GM23338 (cell line): ENCODE measurements around the gene SLC26A6. TPM values are rescaled to one million over a fixed set of nuclear protein-coding genes. Genes with fewer than 3 reads are reported as not detected.

ENCODE experiments used
- ATAC-seq: fragments of 200-7000 bp; cut with Tn5 transposase; 3 replicates; pipeline ENCODE4 v1.9.1; 2020
- DNase-seq: peaks from one replicate; pipeline ENCODE4 v3.0.0-alpha.2; 2015; ENCODE audit warnings: low spot score
- H2AFZ ChIP-seq: fragments of 200-600 bp; sonication (generic); 2 replicates; pipeline ENCODE4 v1.8.0; 2016; ENCODE audit warnings: antibody characterized with exemption, mild to moderate bottlenecking, moderate library complexity
- H3F3A ChIP-seq: fragments of 200-600 bp; sonication (generic); replicated peaks from 2 replicates; pipeline ENCODE4 v1.8.0; 2017; ENCODE audit warnings: antibody characterized with exemption, mixed run types, low read depth
- H3K27ac ChIP-seq: fragments of 200-600 bp; sonication (generic); 2 replicates; pipeline ENCODE4 v1.6.1; 2016; ENCODE audit warnings: low read depth
- H3K27me3 ChIP-seq: fragments of 200-600 bp; sonication (generic); 2 replicates; pipeline ENCODE4 v1.8.0; 2016; ENCODE audit warnings: mild to moderate bottlenecking, mixed run types, moderate library complexity; ENCODE audit not compliant: insufficient read depth
- H3K36me3 ChIP-seq: fragments of 200-600 bp; sonication (generic); 2 replicates; pipeline ENCODE4 v1.8.0; 2016; ENCODE audit warnings: mild to moderate bottlenecking; ENCODE audit not compliant: insufficient read depth
- H3K4me1 ChIP-seq: fragments of 200-600 bp; sonication (generic); 2 replicates; pipeline ENCODE4 v1.8.0; 2016; ENCODE audit warnings: mild to moderate bottlenecking, moderate library complexity; ENCODE audit not compliant: insufficient read depth
- H3K4me2 ChIP-seq: fragments of 200-600 bp; sonication (generic); 2 replicates; pipeline ENCODE4 v1.7.1; 2017; ENCODE audit warnings: mixed run types
- H3K4me3 ChIP-seq: fragments of 200-600 bp; sonication (generic); 2 replicates; pipeline ENCODE4 v1.6.1; 2016; ENCODE audit warnings: mixed run types
- H3K79me2 ChIP-seq: fragments of 200-600 bp; sonication (generic); replicated peaks from 2 replicates; pipeline ENCODE4 v1.8.0; 2017; ENCODE audit warnings: mild to moderate bottlenecking; ENCODE audit not compliant: insufficient read depth
- H3K9me2 ChIP-seq: fragments of 200-600 bp; sonication (generic); 2 replicates; pipeline ENCODE4 v1.8.0; 2017; ENCODE audit not compliant: insufficient read depth
- H4K20me1 ChIP-seq: fragments of 200-600 bp; sonication (generic); replicated peaks from 2 replicates; pipeline ENCODE4 v1.8.0; 2017; ENCODE audit warnings: mild to moderate bottlenecking; ENCODE audit not compliant: insufficient read depth
- H3K27ac Mint-ChIP-seq: 2 replicates; pipeline ENCODE4 v1.8.0; 2020; ENCODE audit warnings: inconsistent platforms, mild to moderate bottlenecking, moderate library complexity, mixed read lengths
- H3K27me3 Mint-ChIP-seq: 3 replicates; pipeline ENCODE4 v1.8.0; 2022; ENCODE audit warnings: low read depth, mild to moderate bottlenecking, moderate library complexity, mixed read lengths, inconsistent platforms; ENCODE audit not compliant: insufficient read depth, poor library complexity
- H3K36me3 Mint-ChIP-seq: 3 replicates; pipeline ENCODE4 v1.8.0; 2021; ENCODE audit warnings: low read depth, mild to moderate bottlenecking, inconsistent platforms, moderate library complexity, mixed read lengths
- H3K4me1 Mint-ChIP-seq: 3 replicates; pipeline ENCODE4 v1.8.0; 2020; ENCODE audit warnings: mild to moderate bottlenecking, inconsistent platforms, mixed read lengths
- H3K4me3 Mint-ChIP-seq: 3 replicates; pipeline ENCODE4 v1.8.0; 2021; ENCODE audit warnings: moderate library complexity, mild to moderate bottlenecking, inconsistent platforms, mixed read lengths
- H3K9me3 Mint-ChIP-seq: 3 replicates; pipeline ENCODE4 v1.8.0; 2020; ENCODE audit warnings: moderate library complexity, mild to moderate bottlenecking, inconsistent platforms, mixed read lengths
- CREB1 ChIP-seq: fragments of 250-450 bp; sonication (Bioruptor Pico); IDR thresholded peaks from 2 replicates; pipeline ENCODE4 v1.5.0; 2020; ENCODE audit warnings: low read depth, mild to moderate bottlenecking, moderate library complexity
- ETS1 ChIP-seq: IDR thresholded peaks from 2 replicates; pipeline ENCODE4 v1.6.1; 2016; ENCODE audit warnings: antibody characterized with exemption
- JUNB ChIP-seq: IDR thresholded peaks from one replicate; pipeline ENCODE4 v1.6.1; 2016; ENCODE audit warnings: antibody characterized with exemption; ENCODE audit not compliant: unreplicated experiment
- NANOG ChIP-seq: IDR thresholded peaks from 2 replicates; pipeline ENCODE4 v1.6.1; 2016; ENCODE audit warnings: antibody characterized with exemption, borderline replicate concordance
- POLR2AphosphoS5 ChIP-seq: IDR thresholded peaks from 2 replicates; pipeline ENCODE4 v1.6.1; 2016; ENCODE audit warnings: antibody characterized with exemption, low read depth
- STAT1 ChIP-seq: IDR thresholded peaks from one replicate; pipeline ENCODE4 v1.6.1; 2016; ENCODE audit warnings: antibody characterized with exemption; ENCODE audit not compliant: unreplicated experiment
- ZNF114 ChIP-seq: fragments of 250-450 bp; sonication (Bioruptor Pico); IDR thresholded peaks from 2 replicates; pipeline ENCODE4 v1.5.0; 2020; ENCODE audit warnings: mild to moderate bottlenecking, moderate library complexity
- ZNF331 ChIP-seq: fragments of 250-450 bp; sonication (Bioruptor Pico); IDR thresholded peaks from 2 replicates; pipeline ENCODE4 v1.5.0; 2020; ENCODE audit warnings: low read depth, mild to moderate bottlenecking, moderate library complexity
- polyA plus RNA-seq: library from polyadenylated mRNA; unstranded; fragments of >200 nt; fragmentation: Nextera tagmentation; extraction: Ambion mirVana; gene quantifications from 2 replicates; pipeline ENCODE4 v1.2.1, GENCODE V29; 2016
- total RNA-seq: library from RNA; depleted of rRNA; stranded (reverse); fragments of >200 nt; shearing (Covaris generic); gene quantifications from 2 replicates; pipeline ENCODE4 v1.2.3, GENCODE V29; 2014
- TF ChIP-seq, protein P1 (sequence below): fragments of 250-450 bp; sonication (Bioruptor Pico); IDR thresholded peaks from 2 replicates; pipeline ENCODE4 v1.5.0; 2020; ENCODE audit warnings: mild to moderate bottlenecking, moderate library complexity
- TF ChIP-seq, protein P2 (sequence below): IDR thresholded peaks from one replicate; pipeline ENCODE4 v1.6.1; 2018; ENCODE audit warnings: antibody characterized with exemption; ENCODE audit not compliant: unreplicated experiment

Gene SLC26A6
- total and polyA plus RNA-seq, 2 experiments from 2014 or later = 34.3 to 96.4 TPM

GRCh38 chr3:48630407-48630806 lies 4.9 kb downstream of the SLC26A6 start:
- no peaks in the 10 kb centered on the region for H3K9me2 ChIP-seq
- peaks cover 10% of the 10 kb centered on the region for H3K79me2 ChIP-seq
- H3K27me3 ChIP-seq = no peaks in the 10 kb centered on the region
- no peak for DNase-seq
- no peak overlapping the region for H3K27ac Mint-ChIP-seq
- H3K4me1 ChIP-seq = no peaks in the 10 kb centered on the region; the same call in 1 of the 2 replicates
- no peak overlapping the region for H3K27ac ChIP-seq
- H4K20me1 ChIP-seq = peaks cover 5% of the 10 kb centered on the region
- H3K9me3 Mint-ChIP-seq = no peaks in the 10 kb centered on the region
- no peak for ATAC-seq
- H3K4me3 ChIP-seq = no peak overlapping the region
- no peak overlapping the region for H3K4me3 Mint-ChIP-seq
- peaks cover 9% of the 10 kb centered on the region; the same call in 2 of the 3 replicates for H3K4me1 Mint-ChIP-seq
- no peaks in the 10 kb centered on the region for H3F3A ChIP-seq
- H3K4me2 ChIP-seq = no peak overlapping the region
- peaks cover 11% of the 10 kb centered on the region; the same call in 1 of the 2 replicates for H3K36me3 ChIP-seq
- TF ChIP-seq STAT1 = no peak
- TF ChIP-seq ETS1 = no peak
- no peak for TF ChIP-seq ZNF331 (CRISPR knock-in tag)
- no peak overlapping the region for H2AFZ ChIP-seq
- peaks cover 62% of the 10 kb centered on the region for H3K36me3 Mint-ChIP-seq
- peaks cover 9% of the 10 kb centered on the region for H3K27me3 Mint-ChIP-seq

GRCh38 chr3:48629894-48630293 lies 5.4 kb downstream of the SLC26A6 start:
- Mint-ChIP-seq H3K4me3 (no peak overlapping the region), H3K36me3 (peaks cover 66% of the 10 kb centered on the region), H3K4me1 (peaks cover 10% of the 10 kb centered on the region; the same call in 2 of the 3 replicates), H3K27ac (no peak overlapping the region), H3K27me3 (peaks cover 10% of the 10 kb centered on the region), H3K9me3 (no peaks in the 10 kb centered on the region)
- Histone ChIP-seq H3K27ac (no peak overlapping the region), H3K27me3 (no peaks in the 10 kb centered on the region), H3F3A (0 out of 2 replicates have a peak, but pooled peaks cover under 1% of the 10 kb centered on the region), H3K4me1 (no peaks in the 10 kb centered on the region; the same call in 1 of the 2 replicates), H3K9me2 (no peaks in the 10 kb centered on the region), H2AFZ (no peak overlapping the region), H3K36me3 (peaks cover 11% of the 10 kb centered on the region; the same call in 1 of the 2 replicates), H4K20me1 (peaks cover 5% of the 10 kb centered on the region), H3K4me3 (no peak overlapping the region), H3K79me2 (peaks cover 10% of the 10 kb centered on the region), H3K4me2 (no peak overlapping the region)
- ATAC-seq (no peak), DNase-seq (no peak)
- no peak for TF ChIP-seq ZNF114 (CRISPR knock-in tag)
- TF ChIP-seq CREB1 = no peak
- TF ChIP-seq STAT1 = no peak
- TF ChIP-seq ZNF331 (CRISPR knock-in tag) = no peak
- TF ChIP-seq, protein P1, sequence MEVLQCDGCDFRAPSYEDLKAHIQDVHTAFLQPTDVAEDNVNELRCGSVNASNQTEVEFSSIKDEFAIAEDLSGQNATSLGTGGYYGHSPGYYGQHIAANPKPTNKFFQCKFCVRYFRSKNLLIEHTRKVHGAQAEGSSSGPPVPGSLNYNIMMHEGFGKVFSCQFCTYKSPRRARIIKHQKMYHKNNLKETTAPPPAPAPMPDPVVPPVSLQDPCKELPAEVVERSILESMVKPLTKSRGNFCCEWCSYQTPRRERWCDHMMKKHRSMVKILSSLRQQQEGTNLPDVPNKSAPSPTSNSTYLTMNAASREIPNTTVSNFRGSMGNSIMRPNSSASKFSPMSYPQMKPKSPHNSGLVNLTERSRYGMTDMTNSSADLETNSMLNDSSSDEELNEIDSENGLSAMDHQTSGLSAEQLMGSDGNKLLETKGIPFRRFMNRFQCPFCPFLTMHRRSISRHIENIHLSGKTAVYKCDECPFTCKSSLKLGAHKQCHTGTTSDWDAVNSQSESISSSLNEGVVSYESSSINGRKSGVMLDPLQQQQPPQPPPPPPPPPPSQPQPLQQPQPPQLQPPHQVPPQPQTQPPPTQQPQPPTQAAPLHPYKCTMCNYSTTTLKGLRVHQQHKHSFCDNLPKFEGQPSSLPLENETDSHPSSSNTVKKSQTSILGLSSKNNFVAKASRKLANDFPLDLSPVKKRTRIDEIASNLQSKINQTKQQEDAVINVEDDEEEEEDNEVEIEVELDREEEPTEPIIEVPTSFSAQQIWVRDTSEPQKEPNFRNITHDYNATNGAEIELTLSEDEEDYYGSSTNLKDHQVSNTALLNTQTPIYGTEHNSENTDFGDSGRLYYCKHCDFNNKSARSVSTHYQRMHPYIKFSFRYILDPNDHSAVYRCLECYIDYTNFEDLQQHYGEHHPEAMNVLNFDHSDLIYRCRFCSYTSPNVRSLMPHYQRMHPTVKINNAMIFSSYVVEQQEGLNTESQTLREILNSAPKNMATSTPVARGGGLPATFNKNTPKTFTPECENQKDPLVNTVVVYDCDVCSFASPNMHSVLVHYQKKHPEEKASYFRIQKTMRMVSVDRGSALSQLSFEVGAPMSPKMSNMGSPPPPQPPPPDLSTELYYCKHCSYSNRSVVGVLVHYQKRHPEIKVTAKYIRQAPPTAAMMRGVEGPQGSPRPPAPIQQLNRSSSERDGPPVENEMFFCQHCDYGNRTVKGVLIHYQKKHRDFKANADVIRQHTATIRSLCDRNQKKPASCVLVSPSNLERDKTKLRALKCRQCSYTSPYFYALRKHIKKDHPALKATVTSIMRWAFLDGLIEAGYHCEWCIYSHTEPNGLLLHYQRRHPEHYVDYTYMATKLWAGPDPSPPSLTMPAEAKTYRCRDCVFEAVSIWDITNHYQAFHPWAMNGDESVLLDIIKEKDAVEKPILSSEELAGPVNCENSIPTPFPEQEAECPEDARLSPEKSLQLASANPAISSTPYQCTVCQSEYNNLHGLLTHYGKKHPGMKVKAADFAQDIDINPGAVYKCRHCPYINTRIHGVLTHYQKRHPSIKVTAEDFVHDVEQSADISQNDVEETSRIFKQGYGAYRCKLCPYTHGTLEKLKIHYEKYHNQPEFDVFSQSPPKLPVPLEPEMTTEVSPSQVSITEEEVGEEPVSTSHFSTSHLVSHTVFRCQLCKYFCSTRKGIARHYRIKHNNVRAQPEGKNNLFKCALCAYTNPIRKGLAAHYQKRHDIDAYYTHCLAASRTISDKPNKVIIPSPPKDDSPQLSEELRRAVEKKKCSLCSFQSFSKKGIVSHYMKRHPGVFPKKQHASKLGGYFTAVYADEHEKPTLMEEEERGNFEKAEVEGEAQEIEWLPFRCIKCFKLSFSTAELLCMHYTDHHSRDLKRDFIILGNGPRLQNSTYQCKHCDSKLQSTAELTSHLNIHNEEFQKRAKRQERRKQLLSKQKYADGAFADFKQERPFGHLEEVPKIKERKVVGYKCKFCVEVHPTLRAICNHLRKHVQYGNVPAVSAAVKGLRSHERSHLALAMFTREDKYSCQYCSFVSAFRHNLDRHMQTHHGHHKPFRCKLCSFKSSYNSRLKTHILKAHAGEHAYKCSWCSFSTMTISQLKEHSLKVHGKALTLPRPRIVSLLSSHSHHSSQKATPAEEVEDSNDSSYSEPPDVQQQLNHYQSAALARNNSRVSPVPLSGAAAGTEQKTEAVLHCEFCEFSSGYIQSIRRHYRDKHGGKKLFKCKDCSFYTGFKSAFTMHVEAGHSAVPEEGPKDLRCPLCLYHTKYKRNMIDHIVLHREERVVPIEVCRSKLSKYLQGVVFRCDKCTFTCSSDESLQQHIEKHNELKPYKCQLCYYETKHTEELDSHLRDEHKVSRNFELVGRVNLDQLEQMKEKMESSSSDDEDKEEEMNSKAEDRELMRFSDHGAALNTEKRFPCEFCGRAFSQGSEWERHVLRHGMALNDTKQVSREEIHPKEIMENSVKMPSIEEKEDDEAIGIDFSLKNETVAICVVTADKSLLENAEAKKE (CRISPR knock-in tag) = no peak
- TF ChIP-seq ETS1 = no peak
- no peak for TF ChIP-seq NANOG
- TF ChIP-seq, protein P2, sequence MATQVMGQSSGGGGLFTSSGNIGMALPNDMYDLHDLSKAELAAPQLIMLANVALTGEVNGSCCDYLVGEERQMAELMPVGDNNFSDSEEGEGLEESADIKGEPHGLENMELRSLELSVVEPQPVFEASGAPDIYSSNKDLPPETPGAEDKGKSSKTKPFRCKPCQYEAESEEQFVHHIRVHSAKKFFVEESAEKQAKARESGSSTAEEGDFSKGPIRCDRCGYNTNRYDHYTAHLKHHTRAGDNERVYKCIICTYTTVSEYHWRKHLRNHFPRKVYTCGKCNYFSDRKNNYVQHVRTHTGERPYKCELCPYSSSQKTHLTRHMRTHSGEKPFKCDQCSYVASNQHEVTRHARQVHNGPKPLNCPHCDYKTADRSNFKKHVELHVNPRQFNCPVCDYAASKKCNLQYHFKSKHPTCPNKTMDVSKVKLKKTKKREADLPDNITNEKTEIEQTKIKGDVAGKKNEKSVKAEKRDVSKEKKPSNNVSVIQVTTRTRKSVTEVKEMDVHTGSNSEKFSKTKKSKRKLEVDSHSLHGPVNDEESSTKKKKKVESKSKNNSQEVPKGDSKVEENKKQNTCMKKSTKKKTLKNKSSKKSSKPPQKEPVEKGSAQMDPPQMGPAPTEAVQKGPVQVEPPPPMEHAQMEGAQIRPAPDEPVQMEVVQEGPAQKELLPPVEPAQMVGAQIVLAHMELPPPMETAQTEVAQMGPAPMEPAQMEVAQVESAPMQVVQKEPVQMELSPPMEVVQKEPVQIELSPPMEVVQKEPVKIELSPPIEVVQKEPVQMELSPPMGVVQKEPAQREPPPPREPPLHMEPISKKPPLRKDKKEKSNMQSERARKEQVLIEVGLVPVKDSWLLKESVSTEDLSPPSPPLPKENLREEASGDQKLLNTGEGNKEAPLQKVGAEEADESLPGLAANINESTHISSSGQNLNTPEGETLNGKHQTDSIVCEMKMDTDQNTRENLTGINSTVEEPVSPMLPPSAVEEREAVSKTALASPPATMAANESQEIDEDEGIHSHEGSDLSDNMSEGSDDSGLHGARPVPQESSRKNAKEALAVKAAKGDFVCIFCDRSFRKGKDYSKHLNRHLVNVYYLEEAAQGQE = no peak
- TF ChIP-seq JUNB = no peak
- no peak for TF ChIP-seq POLR2AphosphoS5
